ENCODE data around the gene TESK2.

DNA sequence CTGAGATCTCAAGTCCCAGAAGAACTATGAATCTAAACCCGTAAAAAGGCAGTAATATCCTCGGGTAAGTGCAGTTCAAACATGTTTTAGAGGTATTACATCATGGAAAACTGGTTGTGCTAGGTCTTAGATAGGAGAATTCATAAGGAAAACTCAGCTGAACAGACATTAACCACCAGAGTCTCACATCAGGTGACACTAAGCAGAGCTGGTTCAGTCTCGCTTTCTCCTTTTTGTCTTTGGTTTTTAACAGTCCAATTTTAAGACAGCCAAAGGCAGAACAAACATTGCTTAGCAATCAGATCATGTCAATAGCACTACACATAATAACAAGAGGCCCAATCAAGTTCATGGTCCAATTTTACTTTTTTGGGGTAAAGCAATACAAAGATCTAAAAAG, 87.7 kb downstream of the TESK2 start:
- TF ChIP-seq CTCF (IDR thresholded peaks at IDR 0.05; ENCODE audit: borderline replicate concordance, extremely low read depth, low read length, poor library complexity, severe bottlenecking) (no peak), EZH2 (IDR thresholded peaks at IDR 0.05; ENCODE audit: borderline replicate concordance, low read depth, low read length, severe bottlenecking) (no peak)
